Measurements from ENCODE around the gene SRP14. TPM values are rescaled to one million over a fixed set of nuclear protein-coding genes. Genes with fewer than 3 reads are reported as not detected.

Gene SRP14
- total RNA-seq, 1 experiment from 2014 or later, result 200 TPM

GRCh38 chr15:40008061-40008765 lies 30.8 kb downstream of the SRP14 start:
- Histone ChIP-seq H3K9ac (ENCODE audit: extremely low read depth, insufficient read length, low read length) (no peak overlapping the region), H2BK20ac (ENCODE audit: low read depth, low read length, poor library complexity, severe bottlenecking) (no peak overlapping the region), H2AFZ (ENCODE audit: low read length) (no peak overlapping the region), H3K14ac (ENCODE audit: insufficient read depth, low read length) (no peak overlapping the region), H2BK15ac (ENCODE audit: low read depth, low read length) (no peak overlapping the region), H3K4me2 (ENCODE audit: insufficient read depth, insufficient read length, low read length) (no peak overlapping the region), H3T11ph (ENCODE audit: low read length) (no peak overlapping the region), H3K18ac (ENCODE audit: insufficient read length, low read depth, low read length) (no peak overlapping the region), H3K4me1 (ENCODE audit: insufficient read depth, low read length) (no peaks in the 10 kb centered on the region), H2BK12ac (ENCODE audit: insufficient read length, low read depth, low read length) (no peak overlapping the region), H3K27ac (ENCODE audit: insufficient read length, low read depth, low read length) (no peak overlapping the region), H4K20me1 (ENCODE audit: control insufficient read depth, insufficient read depth, insufficient read length) (no peaks in the 10 kb centered on the region), H3K4ac (ENCODE audit: low read depth, low read length) (no peak overlapping the region), H3K9me3 (ENCODE audit: control insufficient read depth, low read depth, low read length) (peaks cover 20% of the 10 kb centered on the region), H3K23me2 (ENCODE audit: insufficient read length, low read depth, low read length, poor library complexity, severe bottlenecking) (no peaks in the 10 kb centered on the region), H3K56ac (ENCODE audit: insufficient read length, low read depth, low read length) (no peak overlapping the region), H2BK5ac (ENCODE audit: insufficient read length, low read length) (no peak overlapping the region), H2BK120ac (ENCODE audit: low read depth, low read length, poor library complexity, severe bottlenecking) (no peak overlapping the region), H3K23ac (ENCODE audit: insufficient read length, low read depth, low read length) (no peak overlapping the region), H3K79me2 (ENCODE audit: insufficient read depth, low read length) (no peaks in the 10 kb centered on the region), H4K91ac (ENCODE audit: insufficient read length, low read depth, low read length) (no peak overlapping the region), H3K27me3 (ENCODE audit: insufficient read depth, low read length) (no peaks in the 10 kb centered on the region), H3K79me1 (ENCODE audit: insufficient read depth, low read depth, low read length, poor library complexity, severe bottlenecking) (no peaks in the 10 kb centered on the region), H4K8ac (replicated peaks; ENCODE audit: insufficient read length, low read depth, low read length) (no peak overlapping the region), H4K5ac (ENCODE audit: insufficient read length, low read depth, low read length) (no peak overlapping the region), H2AK5ac (ENCODE audit: insufficient read length, low read length) (no peak overlapping the region)
- peaks cover 66 to 94% (median 84%) of the 10 kb centered on the region in 3 experiments for H3K36me3 Mint-ChIP-seq (ENCODE audit: insufficient read depth in 1 of 3, low read depth in 3 of 3)
- DNase-seq, result no peak
- no peak for TF ChIP-seq CTCF (conservative IDR thresholded peaks at IDR 0.05)
- peaks cover 0 to under 1% of the 10 kb centered on the region in 2 experiments; a peak in 2 of 4 replicates for H3K4me1 Mint-ChIP-seq
- WGBS (ENCODE audit: extremely low coverage, insufficient read length, low lambda C conversion rate), result no CpG with 5 or more reads among the region's 3 CpGs
- H3K4me3 Mint-ChIP-seq, result no peak overlapping the region
- no peaks in the 10 kb centered on the region; the same call in 1 of the 2 replicates for H3K27me3 Mint-ChIP-seq (ENCODE audit: low read depth)
- H3K9me3 Mint-ChIP-seq, result peaks cover 14 to 21% of the 10 kb centered on the region in 2 experiments
- peak overlapping the region in 2 of 3 experiments; percentile 9 to 47; a peak in 2 of 7 replicates for H3K27ac Mint-ChIP-seq
